Calu3 (cell line): ENCODE data around the gene STK39. TPM values are rescaled to one million over a fixed set of nuclear protein-coding genes. Genes with fewer than 3 reads are reported as not detected.

Experiments
- BruUV-seq: library from RNA; stranded (reverse); fragments of 400-500 nt; replicated peaks from 2 replicates; lab custom pipeline; 2021; lab: Mats Ljungman, UMichigan
- CTCF ChIA-PET: fragments of 300-600 bp; sonication (Branson Sonifier 250); formaldehyde crosslinking; loops from one replicate; lab custom pipeline; 2022; ENCODE audit warnings: antibody characterized with exemption; lab: Charles Lee
- DNase-seq: peaks from one replicate; pipeline ENCODE4 v3.0.0; 2022
- H3K27ac Mint-ChIP-seq: one replicate; pipeline ENCODE4 v1.8.0; 2022; ENCODE audit warnings: mixed read lengths; ENCODE audit not compliant: unreplicated experiment
- H3K27me3 Mint-ChIP-seq: one replicate; pipeline ENCODE4 v1.8.0; 2022; ENCODE audit warnings: mixed read lengths; ENCODE audit not compliant: unreplicated experiment
- H3K36me3 Mint-ChIP-seq: one replicate; pipeline ENCODE4 v1.8.0; 2022; ENCODE audit warnings: mild to moderate bottlenecking, moderate library complexity, mixed read lengths; ENCODE audit not compliant: insufficient read depth, unreplicated experiment
- H3K4me1 Mint-ChIP-seq: one replicate; pipeline ENCODE4 v1.8.0; 2022; ENCODE audit warnings: mild to moderate bottlenecking, low read depth, mixed read lengths; ENCODE audit not compliant: unreplicated experiment
- H3K4me3 Mint-ChIP-seq: one replicate; pipeline ENCODE4 v1.8.0; 2022; ENCODE audit warnings: mild to moderate bottlenecking, low read depth, moderate library complexity, mixed read lengths; ENCODE audit not compliant: unreplicated experiment
- H3K9me3 Mint-ChIP-seq: one replicate; pipeline ENCODE4 v1.8.0; 2022; ENCODE audit warnings: low read depth, mixed read lengths; ENCODE audit not compliant: unreplicated experiment
- intact Hi-C: fragments of 100-400 bp; cut with micrococcal nuclease; formaldehyde crosslinking; loops from one replicate; pipeline ENCODE4 v1.10.0; 2022; ENCODE audit not compliant: unreplicated experiment
- total RNA-seq: library from RNA; stranded (reverse); gene quantifications from 2 replicates; pipeline ENCODE4 v1.2.3, GENCODE V29; 2022
- TF ChIP-seq, protein P1 (sequence below): fragments of 200-600 bp; IDR thresholded peaks from one replicate; pipeline ENCODE4 v1.8.0; 2022; ENCODE audit warnings: antibody characterized with exemption; ENCODE audit not compliant: unreplicated experiment

STK39 gene
- total RNA-seq, 1 experiment from 2014 or later: 110 TPM

DNA sequence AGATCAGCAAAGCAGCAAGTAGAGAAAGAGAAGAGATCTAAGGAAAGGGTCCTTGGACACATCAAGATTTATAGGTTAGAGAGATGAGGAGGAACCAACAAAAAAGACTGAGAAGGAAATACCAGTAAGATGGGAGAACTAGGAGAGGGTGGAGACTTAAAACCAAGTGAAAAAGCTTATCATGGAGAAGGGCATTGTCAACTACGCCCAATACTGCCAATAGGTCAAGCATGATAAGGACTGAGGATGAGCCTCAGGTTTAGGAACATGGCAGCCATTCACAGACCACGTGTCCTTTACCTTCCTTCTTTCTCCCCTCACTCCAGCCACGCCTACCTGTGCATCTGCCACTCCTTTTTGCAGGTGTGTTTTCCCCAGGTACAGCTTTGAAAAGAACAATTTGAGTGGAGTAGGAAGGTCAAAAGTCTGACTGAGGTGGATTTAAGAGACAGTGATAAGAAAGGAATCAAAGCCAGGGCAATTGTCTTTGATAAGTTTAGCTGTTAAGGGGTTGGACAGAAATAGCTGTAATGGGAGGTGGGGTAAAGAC, 238.7 kb downstream of the STK39 start:
- H3K27me3 Mint-ChIP-seq: no peaks in the 10 kb centered on the region
- no TSS peak for BruUV-seq
- H3K36me3 Mint-ChIP-seq: peaks cover 17% of the 10 kb centered on the region
- no peak overlapping the region for H3K4me3 Mint-ChIP-seq
- CTCF ChIA-PET: no interaction called here
- H3K4me1 Mint-ChIP-seq: no peaks in the 10 kb centered on the region
- H3K9me3 Mint-ChIP-seq: no peaks in the 10 kb centered on the region
- TF ChIP-seq, protein P1, sequence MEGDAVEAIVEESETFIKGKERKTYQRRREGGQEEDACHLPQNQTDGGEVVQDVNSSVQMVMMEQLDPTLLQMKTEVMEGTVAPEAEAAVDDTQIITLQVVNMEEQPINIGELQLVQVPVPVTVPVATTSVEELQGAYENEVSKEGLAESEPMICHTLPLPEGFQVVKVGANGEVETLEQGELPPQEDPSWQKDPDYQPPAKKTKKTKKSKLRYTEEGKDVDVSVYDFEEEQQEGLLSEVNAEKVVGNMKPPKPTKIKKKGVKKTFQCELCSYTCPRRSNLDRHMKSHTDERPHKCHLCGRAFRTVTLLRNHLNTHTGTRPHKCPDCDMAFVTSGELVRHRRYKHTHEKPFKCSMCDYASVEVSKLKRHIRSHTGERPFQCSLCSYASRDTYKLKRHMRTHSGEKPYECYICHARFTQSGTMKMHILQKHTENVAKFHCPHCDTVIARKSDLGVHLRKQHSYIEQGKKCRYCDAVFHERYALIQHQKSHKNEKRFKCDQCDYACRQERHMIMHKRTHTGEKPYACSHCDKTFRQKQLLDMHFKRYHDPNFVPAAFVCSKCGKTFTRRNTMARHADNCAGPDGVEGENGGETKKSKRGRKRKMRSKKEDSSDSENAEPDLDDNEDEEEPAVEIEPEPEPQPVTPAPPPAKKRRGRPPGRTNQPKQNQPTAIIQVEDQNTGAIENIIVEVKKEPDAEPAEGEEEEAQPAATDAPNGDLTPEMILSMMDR: no peak
- H3K27ac Mint-ChIP-seq: no peak overlapping the region
- no peak for DNase-seq
- intact Hi-C loops: no loop called here

DNA sequence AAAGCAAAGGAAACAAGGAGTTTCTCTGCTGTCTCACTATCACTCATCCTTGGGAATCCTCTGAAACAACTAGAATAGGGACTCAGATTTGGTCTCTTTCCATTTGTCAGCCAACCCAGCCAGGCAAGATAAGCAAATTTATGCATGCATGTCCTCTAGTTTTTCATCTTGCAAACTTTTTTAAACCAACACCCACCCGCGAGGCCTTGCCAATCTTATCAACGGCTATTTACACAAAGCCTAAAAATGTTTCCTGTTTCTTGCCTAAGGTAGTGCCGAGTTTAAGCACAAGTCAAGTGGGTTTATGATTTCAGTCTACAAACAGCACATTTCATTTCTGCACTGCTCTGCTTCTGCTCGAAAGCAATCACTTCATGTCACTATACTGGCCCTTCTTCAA, 240.9 kb downstream of the STK39 start:
- Mint-ChIP-seq H3K9me3 (no peaks in the 10 kb centered on the region), H3K36me3 (peaks cover 27% of the 10 kb centered on the region), H3K4me3 (no peak overlapping the region), H3K27ac (no peak overlapping the region), H3K4me1 (peaks cover 8% of the 10 kb centered on the region), H3K27me3 (no peaks in the 10 kb centered on the region)
- TF ChIP-seq, protein P1: no peak
- intact Hi-C loops: no loop called here
- no TSS peak for BruUV-seq
- DNase-seq: no peak
- CTCF ChIA-PET: no interaction called here

DNA sequence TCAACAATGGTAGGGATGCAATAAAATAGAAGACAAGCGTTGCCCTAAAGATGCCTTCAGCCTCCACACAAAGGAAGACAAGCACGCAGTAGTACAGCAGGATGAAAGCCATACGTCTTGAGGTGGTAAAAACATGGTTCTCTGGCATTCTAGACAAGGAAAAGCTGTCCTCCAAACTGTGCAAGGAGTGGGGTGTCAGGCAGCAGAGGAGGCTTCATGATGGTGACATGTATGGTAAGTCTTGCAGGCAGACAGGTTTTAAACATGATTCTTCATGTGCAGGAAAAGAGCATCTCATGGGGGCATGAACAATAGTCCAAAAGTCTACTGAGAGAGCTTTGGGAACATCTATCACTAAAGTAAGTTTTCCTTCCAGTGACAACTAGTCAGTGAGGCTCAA, 241.8 kb downstream of the STK39 start:
- TF ChIP-seq, protein P1: no peak
- DNase-seq: no peak
- CTCF ChIA-PET: no interaction called here

DNA sequence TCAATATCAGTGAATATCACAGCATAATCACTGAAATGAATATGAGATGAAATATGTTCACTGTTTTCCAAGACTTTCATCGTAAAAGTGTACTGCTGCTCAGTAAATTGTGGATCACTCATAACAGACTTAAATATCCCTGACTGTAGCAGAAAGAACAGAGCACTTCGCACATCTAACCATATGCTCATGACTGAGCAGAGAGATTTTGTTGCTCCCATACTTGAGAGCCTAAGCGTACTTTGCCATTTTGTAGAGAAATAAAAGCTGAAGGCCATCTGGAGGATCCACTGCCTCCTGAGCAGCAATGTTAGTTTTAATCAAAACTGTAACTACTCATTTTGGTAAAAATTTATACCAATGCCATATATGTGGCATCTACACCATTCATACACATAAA, 243.5 kb downstream of the STK39 start:
- H3K4me3 Mint-ChIP-seq: no peak overlapping the region
- H3K4me1 Mint-ChIP-seq: peaks cover 8% of the 10 kb centered on the region
- no peak for DNase-seq
- no peaks in the 10 kb centered on the region for H3K27me3 Mint-ChIP-seq
- TF ChIP-seq, protein P1: no peak
- CTCF ChIA-PET: interaction anchor here (0.7 kb wide), 1 partner anchor 109 kb away, joined by 3 read pairs; no protein-coding TSS in a partner anchor
- H3K27ac Mint-ChIP-seq: no peak overlapping the region
- intact Hi-C loops: no loop called here
- BruUV-seq: no TSS peak
- no peaks in the 10 kb centered on the region for H3K9me3 Mint-ChIP-seq
- H3K36me3 Mint-ChIP-seq: peaks cover 47% of the 10 kb centered on the region

More for the DNA sequence above, 241.8 kb downstream of the STK39 start:
- no TSS peak for BruUV-seq
- Mint-ChIP-seq H3K4me3 (no peak overlapping the region), H3K36me3 (peaks cover 33% of the 10 kb centered on the region), H3K4me1 (peaks cover 8% of the 10 kb centered on the region), H3K27me3 (no peaks in the 10 kb centered on the region), H3K9me3 (no peaks in the 10 kb centered on the region), H3K27ac (no peak overlapping the region)
- intact Hi-C loops: no loop called here
